Right lung (tissue), 5 donors: ENCODE data around the gene TLK1. TPM values are rescaled to one million over a fixed set of nuclear protein-coding genes. Genes with fewer than 3 reads are reported as not detected.
A peak's percentile ranks its signal among the peaks of the same experiment; 100 is the strongest.
"Not testable (repeated sequence)": the region's sequence is repeated elsewhere in the genome, so short reads cannot be mapped to it uniquely, and the experiment has no call there.

Experiments
- DNase-seq, 2 donors: peaks; one replicate each; pipeline ENCODE4 v3.0.0-alpha.2; 2013
- polyA plus RNA-seq, 5 donors: library from polyadenylated mRNA; unstranded; fragments of 120-200 nt; gene quantifications; one replicate each; pipeline versions ENCODE4 v1.2.1 to v1.2.3, GENCODE V29; 2013; ENCODE audit warnings: inconsistent platforms in 1 of 5, low replicate concordance in 1 of 5; ENCODE audit not compliant: insufficient read length in 5 of 5, insufficient read depth in 1 of 5

Gene TLK1
- polyA plus RNA-seq, 5 donors = 26.7 to 40.8 (median 38.6) TPM

DNA sequence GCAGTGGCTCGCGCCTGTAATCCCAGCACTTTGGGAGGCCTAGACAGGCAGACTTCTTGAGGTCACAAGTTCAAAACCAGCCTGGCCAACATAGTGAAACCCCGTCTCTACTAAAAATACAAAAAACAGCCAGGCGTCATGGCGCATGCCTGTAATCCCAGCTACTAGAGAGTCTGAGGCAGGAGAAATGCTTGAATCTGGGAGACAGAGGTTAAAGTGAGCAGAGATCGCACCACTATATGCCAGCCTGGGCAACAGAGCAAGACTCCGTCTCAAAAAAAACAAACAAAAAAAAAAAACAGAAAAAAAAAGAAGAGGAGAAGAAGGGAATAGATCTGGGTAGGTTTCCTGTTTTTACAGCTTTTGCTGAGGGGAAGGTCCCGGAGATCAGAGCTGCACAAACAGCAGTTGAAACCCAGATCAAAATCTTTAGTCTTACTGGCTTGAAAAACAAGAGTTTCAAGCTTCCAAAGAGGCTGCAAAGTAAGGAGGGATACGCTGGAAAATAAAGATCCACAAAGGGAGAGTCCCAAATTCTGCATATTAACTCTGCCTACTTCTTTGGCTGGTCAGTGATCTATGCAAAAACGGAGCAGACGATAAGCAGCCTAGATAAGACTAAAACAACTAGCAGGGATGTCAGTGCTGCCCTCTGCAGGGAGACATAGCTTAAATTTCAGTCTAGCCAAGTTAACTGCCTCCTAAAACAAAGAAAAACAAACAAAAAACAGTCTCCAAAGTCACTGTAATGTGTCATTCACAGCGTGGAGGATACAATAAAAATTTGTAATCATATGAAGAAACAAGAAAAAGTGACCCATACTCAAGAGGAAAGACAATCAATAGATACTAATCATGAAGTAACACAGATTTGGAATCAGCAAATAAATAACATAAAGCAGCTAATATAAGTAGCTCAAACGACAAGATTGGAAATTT lies 74.1 kb downstream of the TLK1 start:
- peak; percentile 20 to 39 for DNase-seq

DNA sequence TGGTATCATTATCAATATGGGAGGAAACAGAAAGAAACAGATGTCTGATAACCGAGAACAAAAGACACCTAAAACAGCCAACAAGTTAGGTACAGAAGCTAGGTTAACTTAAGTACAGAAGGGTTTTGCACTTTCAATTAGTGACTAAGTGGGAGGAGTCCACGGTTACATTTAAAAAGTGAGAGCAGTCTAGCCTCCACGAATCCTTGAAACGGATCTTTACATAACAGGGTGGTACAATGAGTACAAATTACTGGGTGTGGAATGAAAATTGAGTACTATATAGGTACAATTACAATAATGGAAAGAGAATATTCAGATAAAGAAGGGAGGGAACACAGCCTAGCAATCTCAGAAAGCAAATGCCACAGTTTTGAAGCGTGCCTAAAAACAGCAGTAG lies 76.6 kb downstream of the TLK1 start:
- no peak for DNase-seq

DNA sequence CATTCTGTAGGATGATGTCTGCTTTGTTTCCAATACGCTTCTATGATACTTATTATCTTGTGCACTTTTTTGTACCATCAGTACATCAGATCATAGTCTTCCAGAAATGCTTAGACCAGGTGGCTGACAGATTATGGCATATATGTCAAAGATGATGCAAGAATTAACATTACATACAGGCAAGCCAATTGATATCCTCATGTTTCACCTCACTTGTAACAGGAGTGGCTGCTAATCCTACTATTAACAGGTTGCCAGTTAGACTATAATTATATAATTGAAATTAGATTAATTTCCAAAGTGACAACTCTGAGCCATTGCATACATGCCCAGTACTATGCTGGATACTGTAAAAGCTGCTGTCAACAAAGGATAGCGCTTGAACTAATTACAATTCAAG lies 77.2 kb downstream of the TLK1 start:
- DNase-seq = no peak

DNA sequence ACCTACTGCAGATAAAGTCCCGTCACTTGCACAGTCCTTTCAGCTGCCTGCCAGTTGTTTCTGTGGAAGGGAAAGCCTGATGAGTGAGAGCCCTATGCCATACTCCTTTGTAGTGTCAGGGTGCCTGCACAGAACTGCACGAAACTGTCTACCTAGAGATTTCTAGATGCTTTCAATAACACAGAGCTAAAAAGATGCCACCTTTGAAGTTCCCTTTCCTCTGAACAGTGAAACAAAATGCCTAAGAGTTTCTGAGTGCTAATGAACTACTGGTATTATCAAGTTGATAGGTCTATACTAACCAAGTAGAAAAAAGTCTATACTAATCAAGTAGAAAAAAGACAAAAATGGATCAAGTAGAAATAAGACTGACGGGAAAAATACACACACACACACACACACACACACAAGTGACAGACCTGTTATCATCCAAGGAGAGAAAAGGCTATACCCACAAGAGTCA lies 79.0 kb downstream of the TLK1 start:
- no peak for DNase-seq

DNA sequence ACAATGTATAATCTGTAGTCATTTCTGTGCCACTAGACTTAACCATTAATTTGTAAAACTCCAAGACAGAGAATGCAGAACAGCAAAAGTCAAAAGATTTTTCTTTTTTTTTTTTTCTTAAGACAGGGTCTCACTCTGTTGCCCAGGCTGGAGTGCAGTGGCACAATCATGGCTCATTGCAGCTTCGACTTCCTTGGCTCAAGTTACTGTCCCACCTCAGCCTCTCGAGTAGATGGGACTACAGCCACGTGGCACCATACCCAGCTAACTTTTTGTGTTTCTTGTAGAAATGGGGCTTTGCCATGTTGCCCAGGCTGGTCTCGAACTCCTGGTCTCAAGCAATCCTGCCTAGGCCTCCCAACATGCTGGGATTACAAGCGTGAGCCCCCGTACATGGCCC lies 80.1 kb downstream of the TLK1 start:
- DNase-seq = no peak

DNA sequence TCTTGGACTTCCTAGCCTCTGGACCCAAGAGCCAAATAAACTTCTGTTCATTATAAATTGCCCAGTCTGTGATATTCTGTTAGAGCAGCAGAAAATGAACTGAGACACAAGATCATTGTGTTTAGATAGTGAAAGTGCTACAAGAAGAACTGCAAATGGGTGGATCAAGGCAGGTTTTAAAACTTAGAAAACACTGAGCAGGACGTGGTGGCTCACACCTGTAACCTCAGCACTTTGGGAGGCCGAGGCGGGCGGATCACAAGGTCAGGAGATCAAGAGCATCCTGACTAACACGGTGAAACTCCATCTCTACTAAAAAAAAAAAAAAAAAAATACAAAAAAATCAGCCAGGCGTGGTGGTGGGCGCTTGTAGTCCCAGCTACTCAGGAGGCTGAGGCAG lies 84.3 kb downstream of the TLK1 start:
- DNase-seq = not testable (repeated sequence)

DNA sequence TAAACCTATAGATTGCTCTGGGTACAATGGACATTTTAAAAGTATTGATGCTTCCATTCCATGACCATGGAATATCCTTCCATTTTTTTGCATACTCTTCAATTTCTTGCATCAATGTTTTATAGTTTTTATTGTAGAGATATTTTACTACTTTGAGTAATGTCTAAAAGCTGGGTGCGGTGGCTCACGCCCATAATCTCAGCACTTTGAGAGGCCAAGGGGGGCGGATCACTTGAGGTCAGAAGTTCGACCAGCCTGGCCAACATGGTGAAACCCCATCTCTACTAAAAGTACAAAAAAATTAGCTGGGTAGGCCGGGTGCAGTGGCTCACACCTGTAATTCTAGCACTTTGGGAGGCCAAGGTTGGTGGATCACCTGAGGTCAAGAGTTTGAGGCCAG lies 88.5 kb downstream of the TLK1 start:
- no peak for DNase-seq

DNA sequence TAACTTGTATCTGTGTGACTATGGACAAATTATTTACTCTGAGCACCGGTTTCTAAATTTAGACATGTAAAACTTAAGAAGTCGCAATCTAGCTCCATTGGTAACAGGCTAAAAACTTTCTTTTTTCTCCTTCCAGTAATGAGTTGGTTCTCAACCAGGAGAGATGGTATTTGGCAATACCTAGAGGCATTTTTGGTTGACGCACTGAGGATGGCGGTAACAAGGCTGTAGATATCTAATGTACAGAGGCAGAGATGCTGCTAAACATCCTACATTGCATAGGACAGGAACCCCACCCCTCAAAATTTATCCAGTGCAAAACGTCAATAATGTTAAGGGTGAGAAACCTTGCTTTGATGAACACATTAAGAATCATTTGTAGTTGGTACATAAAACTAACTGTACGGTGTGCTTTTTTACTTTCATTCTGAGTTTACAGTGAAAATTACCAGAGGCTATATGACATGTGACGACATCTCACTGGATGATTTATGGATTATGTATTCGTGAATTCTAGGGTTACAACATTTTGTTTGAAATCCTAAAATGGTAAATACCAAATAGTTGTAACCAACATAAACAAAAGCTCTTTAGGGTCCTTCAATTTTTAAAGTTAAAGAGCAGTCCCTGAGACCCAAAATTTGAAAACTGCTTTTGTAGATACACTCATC lies 91.3 kb downstream of the TLK1 start:
- no peak for DNase-seq

DNA sequence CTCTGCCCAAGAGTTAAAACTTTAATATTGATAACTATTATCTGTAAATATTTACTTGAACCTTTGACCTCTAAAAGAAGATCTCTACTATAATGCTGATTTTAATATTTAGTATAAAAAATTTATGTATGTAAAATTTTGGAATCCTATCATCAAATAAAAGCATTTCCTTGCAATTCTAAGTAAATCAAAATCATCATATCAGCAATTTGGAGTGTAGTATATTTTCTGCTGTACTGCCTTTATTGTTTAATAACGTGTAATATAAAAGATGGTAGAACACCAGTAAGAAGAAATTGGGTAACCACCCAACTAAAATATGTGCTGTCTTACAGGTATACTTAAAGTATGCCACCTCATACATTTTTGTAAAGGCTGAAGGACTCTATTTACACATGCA lies 94.6 kb downstream of the TLK1 start:
- no peak for DNase-seq

DNA sequence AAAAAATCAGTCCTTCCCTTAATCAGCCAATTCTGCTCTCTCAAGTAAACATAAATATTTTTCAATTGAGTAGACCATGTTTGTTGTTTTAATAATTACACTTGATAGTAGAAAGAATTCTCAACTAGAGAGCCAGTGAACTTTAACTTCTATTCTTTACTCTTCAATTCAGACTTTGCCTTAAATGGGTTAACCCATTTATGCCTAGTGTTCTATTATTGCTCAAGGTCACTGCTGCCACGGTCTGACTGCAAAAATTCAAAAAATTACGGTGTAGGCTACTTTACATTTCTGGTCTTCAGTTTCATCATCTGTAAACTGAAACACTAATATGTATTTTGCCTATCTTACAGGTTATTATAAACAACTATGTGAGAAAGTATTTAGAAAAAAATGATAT lies 103.1 kb downstream of the TLK1 start:
- DNase-seq = no peak

DNA sequence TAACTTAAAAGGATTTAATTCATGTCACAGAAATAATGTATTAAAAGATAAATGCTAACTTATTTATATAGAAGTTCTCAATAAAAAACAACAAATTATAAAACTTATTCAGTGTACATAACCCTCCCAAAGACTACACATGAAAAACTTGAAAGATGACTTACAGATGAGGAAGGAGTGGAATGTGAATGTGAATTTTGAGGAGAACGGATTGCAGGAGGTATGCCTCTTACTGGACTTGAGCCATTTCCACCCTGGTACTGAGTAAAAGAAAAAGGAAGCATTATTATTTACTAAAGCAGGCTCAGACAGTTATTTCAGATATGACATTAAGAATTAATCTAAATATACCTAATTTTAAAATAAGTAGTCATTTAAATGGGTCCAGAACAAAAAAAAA lies 104.4 kb downstream of the TLK1 start:
- DNase-seq = no peak

DNA sequence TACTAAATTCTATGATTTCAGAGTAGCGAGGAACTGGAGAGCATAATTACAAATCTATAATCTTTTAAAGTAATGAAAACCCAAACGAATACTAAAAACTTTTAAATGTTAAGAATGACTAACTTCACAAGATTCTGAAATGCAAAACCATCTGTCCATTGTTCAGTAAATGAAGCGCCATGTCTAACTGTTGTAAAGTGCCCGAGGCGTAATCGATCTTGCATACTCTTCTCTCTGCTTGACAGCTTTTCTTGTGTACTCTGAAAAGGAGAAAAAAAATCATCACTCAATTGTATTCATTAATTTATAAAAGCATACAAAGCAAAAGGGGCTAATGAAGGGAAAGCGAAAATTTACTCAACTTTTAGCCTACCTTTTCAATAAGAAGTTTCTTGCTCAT lies 111.0 kb downstream of the TLK1 start:
- no peak for DNase-seq

DNA sequence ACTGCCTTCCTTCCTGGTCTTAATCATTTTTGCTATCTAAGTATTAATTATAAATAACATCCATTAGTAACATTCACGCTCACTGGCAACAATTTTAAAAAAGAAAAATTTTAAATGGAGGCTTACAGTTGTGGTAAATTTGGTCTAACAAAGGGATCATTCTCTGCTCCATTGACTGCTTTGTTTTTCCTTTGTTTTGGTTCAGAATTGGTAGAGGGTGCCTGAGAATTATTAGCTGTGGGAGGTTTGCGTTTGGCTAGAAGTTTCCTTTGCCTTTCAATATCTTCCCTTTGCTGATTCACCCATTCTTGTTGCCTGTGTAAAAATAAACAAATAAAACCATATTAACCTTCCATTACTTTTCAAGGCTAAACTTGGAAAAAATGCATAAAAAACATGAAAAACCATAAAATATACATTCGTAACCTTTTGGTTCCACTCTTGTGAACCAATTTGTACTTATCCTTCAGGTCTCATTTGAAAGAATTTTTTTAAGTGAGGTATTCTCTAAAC lies 114.6 kb downstream of the TLK1 start:
- no peak for DNase-seq

DNA sequence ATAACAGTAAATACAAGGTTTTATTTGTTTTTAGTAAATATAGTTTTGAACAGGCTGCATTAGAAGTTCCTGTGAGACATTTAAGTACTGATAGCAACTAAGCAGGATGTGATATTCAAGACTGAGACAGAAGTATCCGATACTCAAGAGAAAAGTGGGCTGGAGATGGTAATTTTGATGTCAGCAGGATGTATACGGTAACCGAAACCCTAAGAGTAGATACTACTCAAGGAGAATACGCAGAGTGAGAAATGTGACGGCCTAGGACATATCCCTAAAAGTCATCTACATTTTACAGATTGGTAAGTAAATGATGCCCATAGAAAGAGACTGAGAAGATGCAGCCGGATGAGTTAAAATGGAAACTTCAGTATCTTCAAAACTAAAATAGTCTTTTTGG lies 116.3 kb downstream of the TLK1 start:
- no peak for DNase-seq

DNA sequence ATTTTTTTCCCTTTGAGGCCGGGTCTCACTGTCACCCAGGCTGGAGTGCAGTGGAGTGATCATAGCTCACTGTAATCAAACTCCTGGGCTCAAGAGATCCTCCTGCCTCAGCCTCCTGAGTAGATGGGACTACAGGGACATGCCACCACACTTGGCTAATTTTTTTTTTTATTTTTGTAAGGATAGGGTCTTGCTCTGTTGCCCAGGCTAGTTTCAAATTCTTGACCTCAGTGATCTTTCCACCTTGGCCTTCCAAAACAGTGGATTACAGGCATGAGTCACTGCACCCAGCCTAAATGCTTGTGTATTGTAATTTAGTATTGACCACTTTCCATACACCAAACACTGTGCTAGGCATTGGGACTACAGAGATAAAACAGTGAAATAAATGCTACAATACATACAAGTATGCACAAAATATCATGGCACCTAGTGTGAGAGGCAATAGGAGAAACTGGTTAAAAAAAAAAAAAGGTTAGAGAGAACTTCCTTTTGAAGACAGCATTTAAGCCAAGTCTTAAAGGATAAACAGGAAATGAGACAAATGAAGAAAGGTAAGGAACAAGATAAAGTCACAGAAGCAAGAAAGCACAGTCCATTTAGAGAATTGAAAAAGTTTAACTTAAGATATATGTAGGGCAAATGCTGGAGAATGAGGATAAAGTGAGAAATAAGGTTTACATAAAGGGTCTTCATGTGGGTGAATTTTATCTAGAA lies 118.3 kb downstream of the TLK1 start:
- no peak for DNase-seq

DNA sequence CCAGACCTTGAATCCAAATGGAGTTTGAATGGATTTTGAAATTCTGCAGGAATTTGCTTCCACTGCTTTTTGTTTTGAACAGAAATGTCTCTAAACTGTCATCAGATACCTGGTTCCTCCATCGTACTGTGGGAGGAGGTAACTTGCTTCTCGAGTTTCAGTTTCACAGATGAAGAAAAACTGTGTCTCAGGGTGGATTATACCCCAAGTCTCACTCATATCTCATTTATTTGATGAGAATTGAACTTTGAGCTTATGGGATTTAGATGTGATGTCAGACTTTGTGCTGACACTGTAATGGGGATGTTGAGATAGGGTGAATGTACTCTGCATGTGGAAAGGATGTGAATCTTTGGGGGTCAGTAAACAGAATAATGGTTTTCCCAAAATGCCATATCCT lies 124.2 kb downstream of the TLK1 start:
- DNase-seq = no peak

DNA sequence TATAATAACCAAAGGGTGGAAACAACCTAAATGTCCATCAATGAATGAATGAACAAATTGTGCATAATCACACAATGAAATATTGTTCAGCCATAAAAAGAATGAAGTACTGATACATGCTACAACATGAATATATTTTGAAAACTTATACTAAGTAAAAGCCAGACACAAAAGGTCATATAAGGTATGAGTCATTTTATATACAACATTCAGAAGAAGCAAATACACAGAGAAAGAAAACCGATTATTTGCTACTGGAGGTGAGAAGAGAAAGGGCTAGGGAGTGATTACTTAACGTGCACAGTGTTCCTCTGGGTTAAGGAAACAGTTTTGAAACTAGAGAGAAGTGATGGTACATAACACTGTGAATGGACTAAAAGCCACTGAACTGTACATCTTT lies 126.4 kb downstream of the TLK1 start:
- DNase-seq = no peak

DNA sequence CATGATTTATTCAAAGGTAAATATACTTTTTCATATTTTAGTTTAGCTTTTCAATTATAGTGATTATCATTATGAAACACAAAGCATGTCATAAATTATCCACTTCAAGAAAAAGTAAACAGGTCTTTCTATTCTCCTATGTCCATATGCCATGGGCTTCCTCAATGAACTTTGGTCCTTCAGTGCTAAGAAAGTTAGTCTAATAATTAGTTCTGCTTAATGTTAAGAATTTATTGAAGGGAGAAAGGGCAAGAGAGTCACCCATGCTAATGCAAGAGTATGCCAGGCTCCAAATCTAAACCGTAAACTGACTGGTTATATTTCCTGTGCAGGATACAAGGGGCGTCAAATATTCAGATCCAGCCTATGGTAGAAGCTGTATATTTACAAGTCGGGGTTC lies 135.5 kb downstream of the TLK1 start:
- no peak for DNase-seq

DNA sequence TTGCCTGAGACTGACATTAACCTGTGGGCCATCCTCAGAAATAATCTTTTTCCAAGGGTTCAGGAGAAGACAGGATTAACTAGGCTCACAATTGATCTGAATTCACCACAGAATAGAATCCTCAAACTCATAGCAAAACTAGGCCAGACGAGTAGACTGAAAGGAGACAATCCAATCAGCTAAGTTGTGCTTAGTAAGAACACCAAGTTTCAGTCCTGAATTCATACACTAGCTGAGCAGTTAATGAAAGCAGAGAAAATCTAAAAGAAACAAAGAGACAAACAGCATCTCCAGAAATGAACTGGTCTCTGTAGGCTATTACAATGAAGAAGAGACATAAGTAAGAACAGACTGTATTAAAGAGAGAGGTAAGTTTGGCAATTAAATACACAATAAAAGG lies 142.2 kb downstream of the TLK1 start:
- no peak for DNase-seq

DNA sequence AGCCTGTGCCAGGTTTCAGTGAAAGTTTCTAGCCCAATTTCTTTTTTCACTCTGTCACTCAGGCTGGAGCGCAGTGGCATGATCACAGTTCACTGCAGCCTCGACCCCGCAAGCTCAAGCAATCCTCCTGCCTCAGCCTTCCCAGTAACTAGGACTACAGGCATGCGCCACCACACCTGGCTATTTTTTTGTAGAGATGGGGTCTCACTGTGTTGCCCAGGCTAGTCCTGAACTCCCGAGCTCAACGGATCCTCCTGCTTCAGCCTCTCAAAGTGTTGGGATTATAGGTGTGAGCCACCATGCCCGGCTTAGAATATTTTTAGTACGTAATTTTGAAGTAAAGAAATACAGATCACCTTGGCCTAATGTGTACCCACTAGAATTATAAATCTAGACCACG lies 144.6 kb downstream of the TLK1 start:
- DNase-seq = no peak

DNA sequence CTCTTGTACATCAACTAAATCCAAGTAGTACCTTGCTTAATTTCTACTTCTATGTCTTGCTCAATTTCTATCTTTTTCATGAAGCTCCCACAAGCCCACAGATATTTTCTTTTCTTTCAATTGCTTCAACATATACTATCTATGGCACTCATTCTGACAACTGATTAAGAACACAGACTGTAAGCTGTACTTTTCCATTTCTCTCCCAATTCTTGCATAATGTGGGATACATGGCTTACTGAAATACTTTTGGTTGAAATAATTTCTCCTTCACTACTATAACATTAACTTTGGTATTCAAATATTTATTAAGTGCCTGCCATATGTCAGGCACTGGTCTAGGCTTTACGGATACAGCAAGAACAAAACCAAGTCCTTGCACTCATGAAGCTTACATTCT lies 146.8 kb downstream of the TLK1 start:
- no peak for DNase-seq

DNA sequence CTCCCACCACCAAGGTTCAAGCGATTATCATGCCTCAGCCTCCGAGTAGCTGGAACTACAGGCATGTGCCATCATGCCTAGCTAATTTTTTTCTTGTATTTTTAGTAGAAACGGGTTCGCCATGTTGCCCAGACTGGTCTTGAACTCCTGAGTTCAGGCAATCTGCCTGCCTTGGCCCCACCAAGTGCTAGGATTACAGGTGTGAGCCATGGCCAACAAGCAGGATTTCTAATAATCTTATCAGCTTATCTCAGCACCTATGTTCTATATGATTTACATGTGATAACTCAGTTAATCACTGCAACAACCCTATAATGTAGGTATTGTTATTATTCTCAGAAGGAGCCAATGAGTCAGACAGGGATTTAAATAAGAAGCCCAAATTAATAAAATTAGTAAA lies 151.3 kb downstream of the TLK1 start:
- no peak for DNase-seq
